ENCODE measurements around the gene INF2.
"Not testable (repeated sequence)": the region's sequence is repeated elsewhere in the genome, so short reads cannot be mapped to it uniquely, and the experiment has no call there.

The INF2 gene

GRCh38 chr14:104747876-104748275, 58.5 kb downstream of the INF2 start:
- TF ChIP-seq CTCF (IDR thresholded peaks at IDR 0.05; ENCODE audit: low read depth, low read length, missing control alignments) = no peak
- DNase-seq (ENCODE audit: low read depth) = no peak
- no peak overlapping the region for H3K4me3 ChIP-seq (ENCODE audit: low read depth, low read length)

GRCh38 chr14:104749111-104749649, 59.8 kb downstream of the INF2 start:
- TF ChIP-seq CTCF (IDR thresholded peaks at IDR 0.05; ENCODE audit: low read depth, low read length, missing control alignments) = no peak
- DNase-seq (ENCODE audit: low read depth) = no peak
- no peak overlapping the region for H3K4me3 ChIP-seq (ENCODE audit: low read depth, low read length)

GRCh38 chr14:104750056-104750752, 60.8 kb downstream of the INF2 start:
- no peak for TF ChIP-seq CTCF (IDR thresholded peaks at IDR 0.05; ENCODE audit: low read depth, low read length, missing control alignments)
- no peak for DNase-seq (ENCODE audit: low read depth)
- no peak overlapping the region for H3K4me3 ChIP-seq (ENCODE audit: low read depth, low read length)

GRCh38 chr14:104750753-104751057, 61.3 kb downstream of the INF2 start:
- DNase-seq (ENCODE audit: low read depth) = not testable (repeated sequence)

GRCh38 chr14:104751539-104752422, 62.4 kb downstream of the INF2 start:
- peak overlapping the region; percentile 69 for H3K4me3 ChIP-seq (ENCODE audit: low read depth, low read length)
- TF ChIP-seq CTCF (IDR thresholded peaks at IDR 0.05; ENCODE audit: low read depth, low read length, missing control alignments) = peak; percentile 36
- DNase-seq (ENCODE audit: low read depth) = no peak

More at GRCh38 chr14:104750753-104751057, 61.3 kb downstream of the INF2 start:
- not testable (repeated sequence) for H3K4me3 ChIP-seq (ENCODE audit: low read depth, low read length)

GRCh38 chr14:104752423-104752734, 63.0 kb downstream of the INF2 start:
- peak overlapping the region; percentile 69 for H3K4me3 ChIP-seq (ENCODE audit: low read depth, low read length)
- TF ChIP-seq CTCF (IDR thresholded peaks at IDR 0.05; ENCODE audit: low read depth, low read length, missing control alignments) = no peak
- no peak for DNase-seq (ENCODE audit: low read depth)

- peak; percentile 97 for DNase-seq (ENCODE audit: low read depth)
- no peak for TF ChIP-seq CTCF (IDR thresholded peaks at IDR 0.05; ENCODE audit: low read depth, low read length, missing control alignments)
- peak within 1 kb of the TSS; percentile 70 for H3K4me3 ChIP-seq (ENCODE audit: low read depth, low read length)
Observed at GRCh38 chr14:104752735-104753527, 63.5 kb downstream of the INF2 start, which contains the start of gene SIVA1. TSS of gene SIVA1 (plus strand) at chr14:104753147. CDS start at chr14:104753202, 55 bp downstream.
